ENCODE measurements around the gene CAMLG.
A peak's percentile ranks its signal among the peaks of the same experiment; 100 is the strongest.

The CAMLG gene

DNA sequence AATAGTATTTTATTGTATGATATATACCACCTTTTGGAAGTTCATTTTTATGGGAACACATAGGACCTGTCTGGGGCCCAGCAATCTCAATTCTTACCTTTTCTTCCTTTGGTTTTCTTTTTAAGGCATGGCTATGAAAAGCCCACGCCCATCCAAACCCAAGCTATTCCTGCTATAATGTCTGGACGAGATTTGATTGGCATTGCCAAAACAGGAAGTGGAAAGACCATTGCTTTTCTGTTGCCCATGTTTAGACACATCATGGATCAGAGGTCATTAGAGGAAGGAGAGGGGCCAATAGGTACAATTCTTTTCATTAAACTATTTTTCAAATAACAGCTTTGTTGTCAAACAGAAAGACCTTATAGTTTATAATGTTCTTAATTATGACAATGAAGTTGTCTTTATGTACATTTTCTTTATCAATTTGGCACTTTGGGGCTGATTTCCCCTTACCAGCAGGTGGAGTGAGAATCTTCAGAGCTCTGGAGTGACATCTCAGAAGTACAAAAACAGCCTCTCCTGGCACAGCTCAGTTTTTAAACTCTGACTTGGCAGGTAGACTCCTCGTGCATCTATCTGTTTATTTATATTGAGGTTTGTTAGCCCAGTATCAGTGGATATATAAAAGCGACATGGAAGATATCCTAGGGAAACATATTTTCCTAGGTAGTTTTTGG, 46.0 kb downstream of the CAMLG start:
- DNase-seq (ENCODE audit: low read depth): no peak

DNA sequence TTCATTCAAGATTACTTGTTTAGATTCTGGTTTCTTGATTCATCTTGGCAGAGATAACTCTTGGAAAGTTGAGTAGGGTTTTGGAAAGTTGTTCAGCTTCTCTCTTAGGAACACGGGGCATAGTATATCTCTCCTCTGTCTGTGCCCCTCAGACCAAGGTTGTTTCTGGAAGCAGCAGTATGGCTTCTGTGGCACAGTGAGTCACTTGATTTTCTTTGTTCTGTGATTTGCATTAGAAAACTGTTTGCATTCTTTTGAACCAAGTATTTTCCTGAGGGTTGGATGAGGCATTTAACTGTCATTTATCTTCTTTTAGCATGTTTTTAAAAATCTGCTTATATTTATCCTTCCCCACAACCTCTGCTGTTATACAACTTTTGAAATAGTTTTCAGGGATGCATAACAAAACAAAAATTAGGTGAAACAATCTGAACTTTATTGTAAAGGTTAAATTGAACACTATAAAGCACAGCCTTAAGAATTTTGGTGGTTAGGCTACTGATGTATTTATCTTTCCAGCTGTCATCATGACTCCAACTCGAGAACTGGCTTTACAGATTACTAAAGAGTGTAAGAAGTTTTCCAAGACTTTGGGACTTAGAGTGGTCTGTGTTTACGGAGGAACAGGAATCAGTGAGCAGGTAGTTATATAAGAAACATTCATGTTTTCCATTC, 46.7 kb downstream of the CAMLG start:
- DNase-seq (ENCODE audit: low read depth): peak; percentile 53

DNA sequence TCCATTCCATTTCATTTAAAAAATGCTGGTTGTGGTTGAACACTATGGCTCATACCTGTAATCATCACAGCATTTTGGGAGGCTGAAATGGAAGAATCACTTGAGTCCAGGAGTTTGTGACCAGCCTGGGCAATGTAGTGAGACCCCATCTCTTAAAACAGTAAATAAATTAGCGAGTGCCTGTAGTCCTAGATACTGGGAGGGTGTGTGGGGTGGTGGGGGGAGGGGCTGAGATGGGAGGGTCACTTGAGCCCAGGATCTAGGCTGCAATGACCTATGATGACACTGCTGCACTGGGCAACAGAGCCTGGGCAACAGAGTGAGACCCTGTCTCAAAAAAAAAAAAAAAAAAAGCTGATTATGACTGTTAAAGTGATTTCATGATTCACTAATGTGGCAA, 49.3 kb downstream of the CAMLG start:
- no peak for DNase-seq (ENCODE audit: low read depth)

DNA sequence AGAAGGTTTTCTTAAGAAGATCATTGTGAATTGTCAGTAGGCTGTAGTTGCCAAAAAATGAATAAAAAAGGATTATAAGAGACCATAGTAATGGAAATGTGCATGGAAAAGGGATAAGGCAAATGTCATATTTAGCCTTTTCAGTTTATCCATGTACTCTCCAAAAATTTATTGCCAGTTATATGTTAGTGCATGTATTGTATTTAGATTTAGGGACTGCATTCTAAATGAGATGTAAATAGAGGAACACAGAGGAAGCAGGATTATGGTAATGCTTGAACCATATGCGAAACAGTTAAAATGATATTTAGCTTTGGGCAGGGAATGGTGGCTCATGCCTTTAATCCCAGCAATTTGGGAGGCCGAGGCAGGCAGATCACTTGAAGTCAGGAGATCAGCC, 53.2 kb downstream of the CAMLG start:
- no peak for DNase-seq (ENCODE audit: low read depth)

DNA sequence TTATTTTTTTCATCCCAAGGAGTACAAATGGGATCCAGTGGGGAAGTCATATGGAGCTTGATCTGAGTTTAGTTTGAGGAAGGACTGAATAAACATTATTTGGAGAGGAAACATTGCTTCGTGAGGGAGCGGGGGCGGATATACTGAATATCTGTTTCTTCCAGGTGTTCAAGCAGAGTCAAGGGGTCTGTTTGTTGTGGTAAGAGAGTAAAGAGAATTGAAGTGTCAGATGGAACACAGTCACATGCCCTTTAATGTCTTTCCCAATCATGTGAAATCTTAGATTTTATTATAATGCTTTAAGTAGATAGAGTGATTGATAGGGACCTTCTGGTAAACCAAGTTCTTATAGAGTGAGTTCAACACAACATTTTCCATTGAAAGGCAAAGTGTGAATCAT, 53.9 kb downstream of the CAMLG start:
- DNase-seq (ENCODE audit: low read depth): no peak

DNA sequence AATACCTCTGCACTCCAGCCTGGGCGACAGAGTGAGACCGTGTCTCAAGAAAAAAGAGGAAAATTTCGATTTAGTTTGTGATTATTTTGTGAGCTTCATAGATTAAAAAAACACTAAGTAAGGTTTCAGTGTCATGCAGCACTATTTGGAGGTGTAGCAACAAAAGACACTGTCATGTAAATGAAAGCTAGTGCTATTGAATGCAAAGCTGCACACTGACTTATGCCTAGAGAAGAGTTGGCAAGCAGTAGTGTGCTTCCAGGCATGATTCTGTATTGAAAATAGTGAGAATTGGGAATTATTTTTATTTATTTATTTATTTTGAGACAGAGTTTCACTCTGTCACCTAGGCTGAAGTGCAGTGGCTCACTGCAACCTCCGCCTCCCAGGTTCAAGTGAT, 54.8 kb downstream of the CAMLG start:
- DNase-seq (ENCODE audit: low read depth): no peak

DNA sequence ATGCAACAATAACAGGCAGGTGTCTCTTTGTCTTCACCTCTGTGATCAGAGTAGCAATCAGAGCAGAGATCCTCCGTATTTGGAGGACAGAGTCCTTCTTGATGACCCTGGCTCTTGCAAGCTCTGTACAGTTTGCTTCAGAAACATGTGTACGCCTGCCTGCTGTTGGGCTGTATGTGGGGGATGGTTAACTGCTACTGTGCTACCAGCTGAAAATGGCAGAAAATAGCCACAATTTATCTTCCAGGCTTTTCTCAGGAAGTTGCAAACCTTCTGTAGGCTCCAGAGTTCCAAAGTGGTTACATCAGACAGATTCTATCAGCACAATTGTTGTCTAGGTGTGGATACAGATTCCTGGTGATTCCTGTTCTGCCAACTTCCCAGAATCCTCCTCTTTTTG, 55.7 kb downstream of the CAMLG start:
- no peak for DNase-seq (ENCODE audit: low read depth)

DNA sequence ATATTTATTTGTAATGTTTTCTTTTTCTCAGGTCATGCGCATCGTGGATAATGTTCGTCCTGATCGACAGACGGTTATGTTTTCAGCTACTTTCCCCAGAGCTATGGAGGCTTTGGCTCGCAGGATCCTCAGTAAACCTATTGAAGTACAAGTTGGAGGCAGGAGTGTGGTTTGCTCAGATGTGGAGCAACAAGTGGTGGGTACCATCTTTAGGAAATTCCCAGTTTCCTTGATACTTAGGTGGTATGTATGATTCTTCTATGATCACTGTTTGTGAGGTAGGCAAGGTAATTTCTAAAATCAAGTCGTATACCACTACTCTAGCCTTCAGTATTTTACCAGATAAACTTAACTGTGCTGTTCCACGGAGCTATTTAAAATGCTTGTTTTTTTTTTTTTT, 56.5 kb downstream of the CAMLG start:
- no peak for DNase-seq (ENCODE audit: low read depth)

DNA sequence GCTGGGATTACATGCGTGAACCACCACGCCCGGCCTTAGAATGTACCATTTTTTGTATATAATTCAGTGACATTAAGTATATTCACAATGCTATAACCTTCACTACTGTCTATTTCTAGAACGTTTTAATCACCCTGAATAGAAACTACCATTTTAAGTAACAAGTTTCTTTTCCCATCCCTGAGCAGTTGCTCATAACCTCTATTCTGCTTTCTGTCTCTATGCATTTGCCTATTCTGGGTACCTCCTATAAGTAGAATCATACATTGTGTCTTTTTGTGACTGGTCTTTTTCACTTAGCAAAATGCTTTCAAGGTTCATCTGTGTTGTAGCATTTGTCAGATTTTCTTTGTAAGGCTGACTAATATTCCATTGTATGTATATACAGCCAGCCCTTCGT, 60.1 kb downstream of the CAMLG start:
- no peak for DNase-seq (ENCODE audit: low read depth)
